ENCODE data around the gene ESRRG.
"Not testable (repeated sequence)": the region's sequence is repeated elsewhere in the genome, so short reads cannot be mapped to it uniquely, and the experiment has no call there.

ESRRG gene

GRCh38 chr1:216723274-216723780 is at the start of gene ESRRG:
ESRRG (minus strand) TSS chr1:216723429; CDS start chr1:216723299, 130 bp downstream.
- DNase-seq, result no peak

GRCh38 chr1:216771922-216772321 is 48.7 kb upstream of the ESRRG start:
- no peak for DNase-seq

GRCh38 chr1:216766633-216767327 is 43.6 kb upstream of the ESRRG start:
- DNase-seq, result no peak

- DNase-seq, result no peak
Observed at GRCh38 chr1:216765346-216766300, 42.4 kb upstream of the ESRRG start.

- DNase-seq, result no peak
Observed at GRCh38 chr1:216758161-216758560, 34.9 kb upstream of the ESRRG start.

- DNase-seq, result no peak
Observed at GRCh38 chr1:216757110-216757509, 33.9 kb upstream of the ESRRG start.

- DNase-seq, result no peak
Observed at GRCh38 chr1:216750961-216751360, 27.7 kb upstream of the ESRRG start.

GRCh38 chr1:216750031-216750627 is 26.9 kb upstream of the ESRRG start:
- no peak for DNase-seq

- no peak for DNase-seq
Observed at GRCh38 chr1:216749232-216749631, 26.0 kb upstream of the ESRRG start.

- no peak for DNase-seq
Observed at GRCh38 chr1:216742625-216743024, 19.4 kb upstream of the ESRRG start.

GRCh38 chr1:216740331-216740730 is 17.1 kb upstream of the ESRRG start:
- DNase-seq, result no peak

- no peak for DNase-seq
Observed at GRCh38 chr1:216739793-216740192, 16.6 kb upstream of the ESRRG start.

- no peak for DNase-seq
Observed at GRCh38 chr1:216732121-216732520, 8.9 kb upstream of the ESRRG start.

- no peak for DNase-seq
Observed at GRCh38 chr1:216731562-216731961, 8.3 kb upstream of the ESRRG start.

GRCh38 chr1:216726435-216726834 is 3.2 kb upstream of the ESRRG start:
- DNase-seq, result no peak

GRCh38 chr1:216722821-216723220 is 408 bp downstream of the ESRRG start:
- no peak for DNase-seq

- no peak for DNase-seq
Observed at GRCh38 chr1:216721863-216722262, 1.4 kb downstream of the ESRRG start.

GRCh38 chr1:216721062-216721461 is 2.2 kb downstream of the ESRRG start:
- DNase-seq, result no peak

GRCh38 chr1:216711712-216712111 is 11.5 kb downstream of the ESRRG start:
- no peak for DNase-seq

- DNase-seq, result no peak
Observed at GRCh38 chr1:216710598-216711333, 12.5 kb downstream of the ESRRG start.

- no peak for DNase-seq
Observed at GRCh38 chr1:216710055-216710454, 13.2 kb downstream of the ESRRG start.

GRCh38 chr1:216705676-216706075 is 17.6 kb downstream of the ESRRG start:
- no peak for DNase-seq

GRCh38 chr1:216704065-216704464 is 19.2 kb downstream of the ESRRG start:
- not testable (repeated sequence) for DNase-seq
